ENCODE data around the gene TTLL3. TPM values are rescaled to one million over a fixed set of nuclear protein-coding genes. Genes with fewer than 3 reads are reported as not detected.

The TTLL3 gene
- total RNA-seq, 4 donors from 2014 or later, result 42.4 to 594 (median 143) TPM

DNA sequence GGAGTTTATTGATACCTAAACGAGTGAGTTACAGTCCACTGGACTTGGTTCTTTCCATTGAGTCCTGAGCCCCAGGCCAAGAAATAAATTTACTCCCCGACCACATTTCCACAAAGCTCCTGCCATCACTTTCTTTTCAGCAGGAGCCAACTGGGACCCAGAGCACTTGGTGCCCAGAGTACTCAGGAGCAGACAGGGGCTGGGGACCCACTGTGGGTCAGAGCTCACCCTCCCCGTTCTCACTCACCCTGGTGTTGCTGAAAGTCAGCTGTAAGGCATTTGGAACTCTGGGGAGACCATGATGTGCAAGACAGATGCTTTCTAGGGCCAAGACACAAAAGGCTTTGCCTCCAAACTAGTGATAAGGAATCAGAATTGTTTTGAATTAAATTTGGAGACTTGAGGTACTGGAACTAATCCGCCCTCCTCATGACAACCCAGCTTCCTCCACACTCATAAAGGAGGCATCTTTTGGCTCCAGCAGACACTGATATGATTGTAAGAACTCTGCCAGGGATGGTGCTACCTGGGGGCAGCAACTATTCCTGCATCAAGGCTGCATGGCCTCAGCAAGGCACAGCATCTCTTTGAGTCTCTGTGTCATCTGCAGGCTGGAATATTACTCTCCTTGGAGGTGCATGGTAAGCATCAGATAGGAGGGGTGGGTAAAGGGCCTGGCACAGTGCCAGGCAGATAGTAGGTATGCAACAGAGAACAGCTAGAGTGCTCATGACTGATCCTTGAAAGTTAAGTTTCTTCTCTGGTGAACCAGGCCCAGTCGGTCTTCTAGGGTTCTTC lies 33.0 kb upstream of the TTLL3 start:
- DNase-seq, result no peak
- Histone ChIP-seq H3K4me1 (peaks cover 10 to 31% (median 17%) of the 10 kb centered on the region in 4 donors), H3K27ac (no peak overlapping the region), H3K36me3 (peaks cover 0 to 22% (median 0%) of the 10 kb centered on the region in 3 donors), H3K9me3 (no peaks in the 10 kb centered on the region), H3K27me3 (no peaks in the 10 kb centered on the region), H3K4me3 (no peak overlapping the region)
- TF ChIP-seq, protein P1, sequence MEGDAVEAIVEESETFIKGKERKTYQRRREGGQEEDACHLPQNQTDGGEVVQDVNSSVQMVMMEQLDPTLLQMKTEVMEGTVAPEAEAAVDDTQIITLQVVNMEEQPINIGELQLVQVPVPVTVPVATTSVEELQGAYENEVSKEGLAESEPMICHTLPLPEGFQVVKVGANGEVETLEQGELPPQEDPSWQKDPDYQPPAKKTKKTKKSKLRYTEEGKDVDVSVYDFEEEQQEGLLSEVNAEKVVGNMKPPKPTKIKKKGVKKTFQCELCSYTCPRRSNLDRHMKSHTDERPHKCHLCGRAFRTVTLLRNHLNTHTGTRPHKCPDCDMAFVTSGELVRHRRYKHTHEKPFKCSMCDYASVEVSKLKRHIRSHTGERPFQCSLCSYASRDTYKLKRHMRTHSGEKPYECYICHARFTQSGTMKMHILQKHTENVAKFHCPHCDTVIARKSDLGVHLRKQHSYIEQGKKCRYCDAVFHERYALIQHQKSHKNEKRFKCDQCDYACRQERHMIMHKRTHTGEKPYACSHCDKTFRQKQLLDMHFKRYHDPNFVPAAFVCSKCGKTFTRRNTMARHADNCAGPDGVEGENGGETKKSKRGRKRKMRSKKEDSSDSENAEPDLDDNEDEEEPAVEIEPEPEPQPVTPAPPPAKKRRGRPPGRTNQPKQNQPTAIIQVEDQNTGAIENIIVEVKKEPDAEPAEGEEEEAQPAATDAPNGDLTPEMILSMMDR (IDR thresholded peaks at IDR 0.05), result no peak
- no peak for TF ChIP-seq POLR2A (IDR thresholded peaks at IDR 0.05)

DNA sequence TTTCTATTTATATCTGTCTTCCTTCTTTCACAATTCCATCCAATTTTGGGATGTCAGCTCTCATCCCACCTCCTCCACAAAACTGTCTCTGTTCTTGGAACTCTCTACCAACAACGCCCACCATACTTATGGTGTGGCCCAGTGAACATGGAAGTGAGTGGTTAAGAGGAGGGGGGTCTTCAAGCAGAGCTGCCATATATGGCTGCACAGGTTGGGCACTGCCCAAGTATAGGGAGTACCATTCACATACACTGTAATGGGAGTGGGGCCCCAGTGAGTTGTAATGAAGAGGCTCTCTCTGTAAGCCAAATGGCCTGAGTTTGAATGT lies 32.4 kb upstream of the TTLL3 start:
- no peak overlapping the region for H3K27ac ChIP-seq
- H3K36me3 ChIP-seq, result peaks cover 0 to 28% (median 0%) of the 10 kb centered on the region in 3 donors
- no peaks in the 10 kb centered on the region for H3K9me3 ChIP-seq
- no peak for DNase-seq
- peaks cover 10 to 31% (median 17%) of the 10 kb centered on the region in 4 donors for H3K4me1 ChIP-seq
- no peak overlapping the region for H3K4me3 ChIP-seq
- no peak for TF ChIP-seq POLR2A (IDR thresholded peaks at IDR 0.05)
- TF ChIP-seq, protein P1 (IDR thresholded peaks at IDR 0.05), result no peak
- H3K27me3 ChIP-seq, result no peaks in the 10 kb centered on the region

DNA sequence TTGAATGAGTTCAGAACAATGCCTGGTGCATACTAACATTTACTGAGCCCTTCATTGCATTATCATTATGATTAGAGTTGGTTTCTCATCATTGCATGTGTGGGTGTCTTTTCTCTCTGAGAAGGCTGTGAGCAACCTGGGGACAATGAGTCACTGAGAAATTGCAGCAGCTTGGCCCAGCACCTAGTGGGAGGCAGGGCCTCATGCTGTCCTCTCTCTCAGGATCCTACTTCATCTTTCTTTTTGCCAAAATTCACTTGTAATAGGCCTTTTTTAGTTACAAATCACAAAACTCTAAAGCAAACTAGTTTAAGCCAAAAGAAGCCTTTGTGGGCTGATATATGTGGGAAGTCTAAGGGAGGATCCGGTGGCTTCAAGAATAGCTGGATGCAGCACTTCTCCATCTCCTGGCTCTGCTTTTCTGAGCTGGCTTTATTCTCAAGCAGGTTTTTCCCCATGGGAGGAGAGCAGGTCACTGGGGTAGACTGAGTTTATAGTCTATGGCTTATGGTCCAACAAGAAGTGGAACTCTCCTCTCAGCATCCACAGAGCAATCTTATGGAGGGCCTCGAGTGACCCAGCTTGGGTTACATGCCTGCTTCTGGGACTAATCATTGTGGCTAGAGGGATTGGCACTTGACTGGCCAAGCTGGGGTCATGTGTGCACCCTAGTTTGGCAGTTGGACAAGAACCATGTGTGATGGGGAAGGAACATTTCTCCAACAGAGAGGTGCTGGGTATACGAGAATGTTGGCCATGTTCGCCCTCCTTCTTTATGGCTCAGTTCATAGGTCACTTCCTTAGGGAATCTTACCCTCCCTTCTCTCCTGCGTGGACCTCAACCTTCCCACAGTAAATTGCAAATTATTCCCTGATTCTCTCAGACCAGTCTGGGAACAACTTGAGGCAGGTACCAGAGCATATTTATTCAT lies 31.7 kb upstream of the TTLL3 start:
- Histone ChIP-seq H3K36me3 (peaks cover 0 to 34% (median 0%) of the 10 kb centered on the region in 3 donors), H3K9me3 (no peaks in the 10 kb centered on the region), H3K4me3 (no peak overlapping the region), H3K27ac (peak overlapping the region in 2 of 4 donors; percentile 34 to 74), H3K4me1 (peaks cover 10 to 31% (median 17%) of the 10 kb centered on the region in 4 donors), H3K27me3 (no peaks in the 10 kb centered on the region)
- no peak for DNase-seq
- no peak for TF ChIP-seq POLR2A (IDR thresholded peaks at IDR 0.05)
- TF ChIP-seq, protein P1 (IDR thresholded peaks at IDR 0.05), result no peak

DNA sequence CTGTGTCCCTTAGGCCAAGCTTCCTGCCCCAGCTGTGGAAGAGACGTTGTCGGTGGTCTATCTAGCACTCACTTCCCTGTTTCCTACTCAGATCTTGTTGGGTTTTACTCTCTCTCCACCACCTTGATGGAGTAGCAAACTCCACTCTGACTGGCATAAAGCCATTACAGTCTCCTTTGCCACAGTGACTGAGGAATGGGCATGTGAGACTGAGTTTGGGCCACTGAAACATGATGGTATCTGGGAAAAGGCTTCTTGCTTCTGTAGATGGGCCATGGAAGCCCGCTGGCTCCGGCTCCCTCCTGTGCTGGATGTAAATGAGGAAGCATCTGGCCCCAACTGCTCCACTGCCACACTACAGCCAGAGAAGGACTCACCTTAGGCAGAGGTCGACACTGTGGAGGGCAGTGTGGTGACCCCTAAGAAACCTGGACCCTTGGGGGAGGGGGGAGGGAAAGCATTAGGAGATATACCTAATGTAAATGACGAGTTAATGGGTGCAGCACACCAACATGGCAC lies 30.9 kb upstream of the TTLL3 start:
- no peak for DNase-seq
- H3K4me3 ChIP-seq, result no peak overlapping the region
- peak overlapping the region in 3 of 4 donors; percentile 34 to 74 (median 68) for H3K27ac ChIP-seq
- H3K27me3 ChIP-seq, result no peaks in the 10 kb centered on the region
- H3K9me3 ChIP-seq, result no peaks in the 10 kb centered on the region
- H3K4me1 ChIP-seq, result peaks cover 10 to 31% (median 17%) of the 10 kb centered on the region in 4 donors
- peaks cover 0 to 42% (median 0%) of the 10 kb centered on the region in 3 donors for H3K36me3 ChIP-seq
- TF ChIP-seq, protein P1 (IDR thresholded peaks at IDR 0.05), result no peak
- no peak for TF ChIP-seq POLR2A (IDR thresholded peaks at IDR 0.05)

DNA sequence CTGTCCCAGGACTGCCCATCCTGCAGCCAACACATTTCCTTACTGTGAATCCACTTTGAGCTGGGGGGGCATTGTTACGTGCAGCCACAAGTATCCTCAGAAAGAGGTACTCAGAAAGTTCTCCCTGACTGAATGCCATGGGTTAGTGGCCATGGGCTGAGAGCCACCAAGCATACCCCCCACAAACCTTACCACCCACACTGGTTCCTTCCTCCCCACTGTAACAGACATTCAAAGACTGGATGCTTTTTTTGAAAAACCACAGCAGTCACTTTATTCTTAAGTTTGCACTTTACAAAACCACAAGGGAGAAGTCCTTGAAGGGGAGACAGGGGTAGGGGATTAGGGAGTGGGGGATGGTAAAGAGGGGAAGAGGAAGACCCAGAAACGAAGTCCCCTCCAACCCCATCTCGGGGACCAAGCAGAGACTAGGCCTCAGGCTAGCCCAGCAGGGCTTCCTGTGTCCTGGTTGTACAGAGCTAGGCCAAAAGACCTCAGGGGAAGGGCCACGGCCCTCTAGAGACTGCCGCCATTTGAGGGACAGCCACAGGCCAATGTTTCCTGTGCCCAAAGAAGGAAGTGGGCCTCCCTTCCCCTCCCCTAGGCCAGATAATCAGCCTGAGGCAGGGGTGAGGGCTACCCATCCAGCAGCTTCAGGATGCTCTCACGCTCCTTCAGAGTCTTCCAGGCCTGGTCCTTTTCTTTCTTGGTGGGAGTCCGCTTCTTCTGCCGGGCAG lies 30.2 kb upstream of the TTLL3 start:
- Histone ChIP-seq H3K4me3 (no peak overlapping the region), H3K27me3 (no peaks in the 10 kb centered on the region), H3K36me3 (peaks cover 0 to 49% (median 0%) of the 10 kb centered on the region in 3 donors), H3K9me3 (no peaks in the 10 kb centered on the region), H3K27ac (peak overlapping the region; percentile 34 to 68 (median 51)), H3K4me1 (peaks cover 10 to 31% (median 17%) of the 10 kb centered on the region in 4 donors)
- peak in 2 of 3 donors; percentile 67 to 79 for DNase-seq
- TF ChIP-seq, protein P1 (IDR thresholded peaks at IDR 0.05), result no peak
- no peak for TF ChIP-seq POLR2A (IDR thresholded peaks at IDR 0.05)

Measured in Peyer's patch (tissue), 4 donors.